Fibroblast of the aortic adventitia (primary cell): ENCODE measurements around the gene GPR150. TPM values are rescaled to one million over a fixed set of nuclear protein-coding genes. Genes with fewer than 3 reads are reported as not detected.
A peak's percentile ranks its signal among the peaks of the same experiment; 100 is the strongest.
"Not testable (repeated sequence)": the region's sequence is repeated elsewhere in the genome, so short reads cannot be mapped to it uniquely, and the experiment has no call there.

Source experiments
- DNase-seq: peaks from one replicate; pipeline ENCODE4 v3.0.0-alpha.2; 2010; ENCODE audit warnings: low read depth
- H3K4me3 ChIP-seq: 2 replicates; pipeline ENCODE4 v1.5.1; 2011; ENCODE audit warnings: low read depth, mild to moderate bottlenecking, control low read depth, low read length, moderate library complexity
- total RNA-seq: library from RNA; depleted of rRNA; stranded (reverse); fragments of >200 nt; gene quantifications from 2 replicates; pipeline ENCODE4 v1.2.3, GENCODE V29; 2012; ENCODE audit warnings: low replicate concordance
- TF ChIP-seq, protein P1 (sequence below): IDR thresholded peaks from 2 replicates; pipeline ENCODE4 v1.5.1; 2011; ENCODE audit warnings: mild to moderate bottlenecking, low read length, control low read depth, inconsistent platforms; ENCODE audit not compliant: insufficient read depth

Gene GPR150
- total RNA-seq, 1 donor, result 0.27 TPM

DNA sequence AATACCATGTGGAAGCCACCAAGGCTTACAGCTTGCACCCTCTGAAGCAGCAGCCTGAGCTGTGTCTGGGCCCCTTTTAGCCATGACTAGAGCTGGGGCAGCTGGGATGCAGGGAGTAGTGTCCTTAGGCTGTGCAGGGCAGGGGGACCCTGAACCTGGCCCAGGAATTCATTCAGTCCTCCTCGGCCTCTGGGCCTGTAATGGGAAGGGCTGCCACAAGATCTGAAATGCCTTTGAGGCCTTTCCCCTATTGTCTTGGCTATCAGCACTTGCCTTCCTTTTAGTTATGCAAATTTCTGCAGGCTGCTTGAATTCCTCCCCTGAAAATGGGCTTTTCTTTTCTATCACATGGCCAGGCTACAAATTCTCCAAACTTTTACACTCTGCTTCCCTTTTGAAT is 9.0 kb downstream of the GPR150 start:
- TF ChIP-seq, protein P1, sequence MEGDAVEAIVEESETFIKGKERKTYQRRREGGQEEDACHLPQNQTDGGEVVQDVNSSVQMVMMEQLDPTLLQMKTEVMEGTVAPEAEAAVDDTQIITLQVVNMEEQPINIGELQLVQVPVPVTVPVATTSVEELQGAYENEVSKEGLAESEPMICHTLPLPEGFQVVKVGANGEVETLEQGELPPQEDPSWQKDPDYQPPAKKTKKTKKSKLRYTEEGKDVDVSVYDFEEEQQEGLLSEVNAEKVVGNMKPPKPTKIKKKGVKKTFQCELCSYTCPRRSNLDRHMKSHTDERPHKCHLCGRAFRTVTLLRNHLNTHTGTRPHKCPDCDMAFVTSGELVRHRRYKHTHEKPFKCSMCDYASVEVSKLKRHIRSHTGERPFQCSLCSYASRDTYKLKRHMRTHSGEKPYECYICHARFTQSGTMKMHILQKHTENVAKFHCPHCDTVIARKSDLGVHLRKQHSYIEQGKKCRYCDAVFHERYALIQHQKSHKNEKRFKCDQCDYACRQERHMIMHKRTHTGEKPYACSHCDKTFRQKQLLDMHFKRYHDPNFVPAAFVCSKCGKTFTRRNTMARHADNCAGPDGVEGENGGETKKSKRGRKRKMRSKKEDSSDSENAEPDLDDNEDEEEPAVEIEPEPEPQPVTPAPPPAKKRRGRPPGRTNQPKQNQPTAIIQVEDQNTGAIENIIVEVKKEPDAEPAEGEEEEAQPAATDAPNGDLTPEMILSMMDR, result no peak
- H3K4me3 ChIP-seq, result no peak overlapping the region
- DNase-seq, result no peak

DNA sequence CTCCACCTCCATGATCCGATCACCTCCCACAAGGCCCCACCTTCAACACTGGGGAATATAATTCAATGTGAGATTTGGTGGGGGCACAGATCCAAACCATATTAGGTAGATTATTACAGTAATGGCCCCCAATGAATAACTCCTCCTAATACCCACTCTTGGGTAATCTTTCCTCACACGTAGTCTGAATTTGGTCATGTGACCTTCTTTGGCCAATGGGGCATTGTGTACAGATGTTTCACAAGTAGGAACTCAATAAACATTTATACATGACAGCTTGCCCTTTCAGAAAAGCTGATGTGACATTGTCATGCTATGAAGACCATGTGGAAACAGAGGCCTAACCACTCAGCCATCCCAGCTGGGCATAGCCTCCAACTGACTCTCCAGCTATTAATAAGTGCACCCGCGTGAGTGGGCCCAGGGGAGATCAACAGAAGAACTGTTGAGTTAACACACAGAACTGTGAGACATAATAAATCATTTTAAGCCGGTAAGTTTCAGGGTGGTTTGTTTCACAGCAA is 10.6 kb downstream of the GPR150 start:
- TF ChIP-seq, protein P1, result no peak
- H3K4me3 ChIP-seq, result no peak overlapping the region
- DNase-seq, result no peak

DNA sequence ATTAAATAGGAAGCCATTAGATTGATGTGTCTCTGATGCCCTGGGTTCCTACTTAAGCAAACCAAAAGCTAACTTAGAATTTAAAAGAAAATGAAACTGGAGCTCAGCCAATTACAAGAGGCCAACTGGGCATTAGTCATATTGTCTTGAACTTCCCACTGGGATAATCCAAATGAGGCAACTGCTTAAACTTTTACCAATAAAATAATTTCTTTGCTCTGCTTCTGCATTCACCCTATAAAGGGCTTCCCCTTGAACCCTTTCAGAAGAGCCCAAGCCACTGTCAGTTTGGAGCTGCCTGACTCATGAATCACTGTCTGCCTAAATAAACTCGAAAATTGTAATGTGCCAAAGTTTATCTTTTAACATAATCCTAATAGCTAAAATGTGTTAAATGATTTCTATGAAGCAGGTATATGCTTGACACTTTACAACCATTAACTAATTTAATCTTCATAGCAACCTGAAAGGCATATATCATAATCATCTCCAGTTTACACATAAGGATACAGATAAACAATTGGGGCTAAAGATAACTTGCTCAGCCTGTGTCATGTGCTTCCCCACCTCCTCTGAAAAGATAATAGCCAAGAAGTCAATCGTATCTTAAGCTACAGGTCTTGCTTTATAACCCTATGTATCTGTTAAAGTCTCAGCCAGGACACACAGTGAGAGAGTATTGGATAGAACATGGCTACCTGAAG is 11.5 kb downstream of the GPR150 start:
- DNase-seq, result peak; percentile 89
- no peak overlapping the region for H3K4me3 ChIP-seq
- TF ChIP-seq, protein P1, result no peak

DNA sequence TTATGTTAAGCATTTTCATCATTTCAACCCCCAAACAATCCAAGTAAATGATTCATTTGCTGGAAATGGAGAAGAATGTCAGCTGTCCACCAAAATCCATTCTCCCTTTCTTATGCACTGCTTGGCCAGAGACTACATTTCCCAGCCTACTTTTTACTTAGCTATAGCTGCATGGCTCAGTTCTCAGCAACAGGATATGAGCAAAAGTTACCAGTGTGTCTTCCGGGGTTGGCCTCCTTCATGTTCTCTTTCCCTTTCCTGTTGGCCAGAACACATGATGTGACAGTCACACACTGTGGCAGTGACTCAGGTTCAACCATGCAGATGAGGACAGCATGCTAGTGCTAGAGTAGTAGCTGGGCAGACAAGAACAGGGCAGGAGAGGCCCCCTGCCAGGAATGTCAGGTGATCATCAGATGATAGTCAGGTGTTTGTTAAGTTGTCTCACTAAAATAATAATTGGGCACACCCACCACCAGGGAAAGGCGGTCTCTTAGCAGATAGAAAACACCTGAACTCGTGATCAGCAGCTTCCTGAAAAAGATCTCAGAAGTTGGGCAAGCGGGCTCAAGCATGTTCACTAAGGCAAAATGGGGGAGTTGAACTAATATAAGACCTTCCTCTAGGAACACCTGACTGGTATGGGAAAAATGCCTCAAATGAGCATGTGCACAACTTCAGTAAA is 12.2 kb downstream of the GPR150 start:
- no peak overlapping the region for H3K4me3 ChIP-seq
- TF ChIP-seq, protein P1, result no peak
- peak; percentile 33 for DNase-seq

DNA sequence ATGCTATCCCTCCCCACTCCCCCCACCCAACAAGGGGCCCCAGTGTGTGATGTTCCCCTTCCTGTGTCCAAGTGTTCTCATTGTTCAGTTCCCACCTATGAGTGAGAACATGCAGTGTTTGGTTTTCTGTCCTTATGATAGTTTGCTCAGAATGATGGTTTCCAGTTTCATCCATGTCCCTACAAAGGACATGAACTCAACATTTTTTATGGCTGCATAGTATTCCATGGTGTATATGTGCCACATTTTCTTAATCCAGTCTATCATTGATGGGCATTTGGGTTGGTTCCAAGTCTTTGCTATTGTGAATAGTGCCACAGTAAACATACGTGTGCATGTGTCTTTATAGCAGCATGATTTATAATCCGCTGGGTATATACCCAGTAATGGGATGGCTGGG is 13.1 kb downstream of the GPR150 start:
- not testable (repeated sequence) for H3K4me3 ChIP-seq, DNase-seq

DNA sequence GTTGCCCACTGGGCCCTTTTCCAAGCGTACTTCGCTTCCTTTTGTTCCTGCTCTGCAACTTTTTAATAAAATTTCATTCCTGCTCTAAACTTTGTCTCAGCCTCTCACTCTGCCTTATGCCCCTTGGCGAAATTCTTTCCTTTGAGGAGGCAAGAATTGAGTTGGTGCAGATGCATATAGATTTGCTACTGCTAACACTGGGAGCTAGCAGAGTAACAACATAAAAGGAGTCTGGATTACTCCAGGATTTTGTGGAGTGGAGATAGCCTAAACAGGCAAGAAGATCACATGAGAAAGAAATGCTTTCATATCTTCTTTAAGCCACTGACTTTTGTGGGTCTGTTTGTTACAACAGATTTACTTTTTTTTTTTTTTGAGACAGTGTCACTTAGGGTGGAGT is 13.8 kb downstream of the GPR150 start:
- DNase-seq, result no peak
- TF ChIP-seq, protein P1, result no peak

DNA sequence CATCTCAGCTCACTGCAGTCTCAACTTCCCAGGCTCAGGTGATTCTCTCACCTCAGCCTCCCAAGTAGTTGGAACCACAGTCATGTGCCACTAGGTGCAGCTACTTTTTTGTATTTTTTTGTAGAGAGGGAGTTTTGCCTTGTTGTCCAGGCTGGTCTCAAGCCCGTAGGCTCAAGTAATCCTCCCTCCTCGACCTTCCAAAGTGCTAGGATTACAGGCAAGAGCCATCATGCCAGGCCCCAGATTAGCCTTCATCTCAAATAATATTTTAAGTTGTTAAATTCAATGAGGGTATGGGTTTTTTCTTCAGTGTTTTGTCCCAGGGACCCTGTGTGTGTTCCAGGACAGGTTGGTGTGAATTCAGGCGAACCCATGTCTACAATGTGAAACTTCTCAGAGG is 14.2 kb downstream of the GPR150 start:
- TF ChIP-seq, protein P1, result no peak
- DNase-seq, result no peak
- H3K4me3 ChIP-seq, result no peak overlapping the region

More for the DNA sequence above, 13.8 kb downstream of the GPR150 start:
- no peak overlapping the region for H3K4me3 ChIP-seq
